Keratinocyte (primary cell): Measurements from ENCODE around the gene SLIT3.

Source experiments
- EZH2 ChIP-seq: IDR thresholded peaks from one replicate; pipeline ENCODE4 v1.6.1; 2012; ENCODE audit warnings: inconsistent platforms, mild to moderate bottlenecking, low read length, moderate library complexity
- TF ChIP-seq, protein P1 (sequence below), 3 experiments: IDR thresholded peaks in 1 of 3; conservative IDR thresholded peaks in 1 of 3; optimal IDR thresholded peaks in 1 of 3; 2 replicates in 2 of 3; 3 replicates in 1 of 3; pipeline versions ENCODE3 to v1.5.1; 2011; ENCODE audit warnings: low read length in 3 of 3, mild to moderate bottlenecking in 3 of 3, moderate library complexity in 2 of 3, control low read depth in 1 of 3, inconsistent platforms in 1 of 3; ENCODE audit not compliant: insufficient read depth in 2 of 3; ENCODE audit errors: extremely low read depth in 1 of 3

DNA sequence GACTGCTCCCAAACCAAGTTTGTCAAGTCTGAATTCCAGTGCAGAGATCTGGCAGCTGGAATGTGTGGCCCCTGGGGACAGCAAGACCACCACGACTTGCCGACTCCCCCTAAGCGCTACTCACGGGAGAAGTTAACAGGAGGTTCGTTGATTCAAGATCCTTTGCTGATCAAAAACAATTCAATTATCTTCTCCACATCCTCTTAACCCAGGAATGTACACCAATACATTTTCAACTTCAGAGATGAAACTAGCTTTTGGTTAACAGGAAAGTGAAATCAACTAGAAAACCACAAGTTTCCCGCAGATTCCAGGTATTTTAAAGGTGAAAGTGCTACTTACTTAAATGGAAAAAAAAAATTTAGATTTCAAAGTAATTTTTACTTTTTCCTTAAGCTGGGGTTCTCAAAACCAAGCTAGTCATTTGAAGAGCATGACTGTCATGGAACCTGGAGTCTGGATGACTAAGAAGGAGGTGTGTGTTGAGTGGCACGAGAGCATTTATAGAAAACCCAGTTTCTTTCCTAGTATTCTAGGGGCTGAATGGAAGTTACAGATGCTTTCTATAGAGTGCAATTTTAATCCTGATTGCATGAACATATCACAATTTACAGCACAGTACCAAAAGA, 464.2 kb downstream of the SLIT3 start:
- TF ChIP-seq, protein P1, sequence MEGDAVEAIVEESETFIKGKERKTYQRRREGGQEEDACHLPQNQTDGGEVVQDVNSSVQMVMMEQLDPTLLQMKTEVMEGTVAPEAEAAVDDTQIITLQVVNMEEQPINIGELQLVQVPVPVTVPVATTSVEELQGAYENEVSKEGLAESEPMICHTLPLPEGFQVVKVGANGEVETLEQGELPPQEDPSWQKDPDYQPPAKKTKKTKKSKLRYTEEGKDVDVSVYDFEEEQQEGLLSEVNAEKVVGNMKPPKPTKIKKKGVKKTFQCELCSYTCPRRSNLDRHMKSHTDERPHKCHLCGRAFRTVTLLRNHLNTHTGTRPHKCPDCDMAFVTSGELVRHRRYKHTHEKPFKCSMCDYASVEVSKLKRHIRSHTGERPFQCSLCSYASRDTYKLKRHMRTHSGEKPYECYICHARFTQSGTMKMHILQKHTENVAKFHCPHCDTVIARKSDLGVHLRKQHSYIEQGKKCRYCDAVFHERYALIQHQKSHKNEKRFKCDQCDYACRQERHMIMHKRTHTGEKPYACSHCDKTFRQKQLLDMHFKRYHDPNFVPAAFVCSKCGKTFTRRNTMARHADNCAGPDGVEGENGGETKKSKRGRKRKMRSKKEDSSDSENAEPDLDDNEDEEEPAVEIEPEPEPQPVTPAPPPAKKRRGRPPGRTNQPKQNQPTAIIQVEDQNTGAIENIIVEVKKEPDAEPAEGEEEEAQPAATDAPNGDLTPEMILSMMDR (optimal IDR thresholded peaks at IDR 0.05 in 1 of 3, IDR thresholded peaks at IDR 0.05 in 1 of 3, conservative IDR thresholded peaks at IDR 0.05 in 1 of 3; ENCODE audit: extremely low read depth in 1 of 3, insufficient read depth in 2 of 3, low read length in 3 of 3), result no peak
- no peak for TF ChIP-seq EZH2
